Activated CD4-positive, alpha-beta T cell treated with anti-CD3 and anti-CD28 coated beads, Interleukin-2, amount 50 U/mL, for 4 hours (primary cell): Measurements from ENCODE around the gene GSTA3.
"Not testable (repeated sequence)": the region's sequence is repeated elsewhere in the genome, so short reads cannot be mapped to it uniquely, and the experiment has no call there.

Experiments used
- DNase-seq, 2 experiments: peaks; one replicate each; pipeline ENCODE4 v3.0.0-alpha.2; 2020

The GSTA3 gene

GRCh38 chr6:52909531-52909930, at the start of gene GSTA3:
Gene GSTA3 (minus strand): TSS chr6:52909698. CDS start chr6:52905834, 3,864 bp downstream.
- DNase-seq, result no peak

- DNase-seq, result no peak
Observed at GRCh38 chr6:52958546-52959255, 49.2 kb upstream of the GSTA3 start.

DNA sequence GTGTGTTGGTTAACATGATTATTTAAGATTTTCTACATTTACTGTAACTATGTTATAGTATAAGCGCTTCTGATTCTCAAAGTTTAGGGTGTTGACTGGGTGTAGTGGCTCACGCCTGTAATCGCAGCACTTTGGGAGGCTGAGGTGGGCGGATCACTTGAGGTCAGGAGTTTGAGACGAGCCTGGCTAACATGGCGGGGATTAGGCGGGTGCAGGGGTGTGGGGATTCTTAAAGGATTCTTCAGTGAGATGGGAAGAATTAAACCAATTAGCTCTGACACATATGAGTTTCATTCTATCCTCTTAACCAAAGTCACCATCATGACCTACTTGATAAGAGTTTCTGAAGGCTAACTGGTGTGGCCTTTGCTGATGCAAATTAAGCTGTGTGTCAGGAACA, 46.4 kb upstream of the GSTA3 start:
- DNase-seq, result no peak

- no peak for DNase-seq
Observed at GRCh38 chr6:52953911-52954839, 44.7 kb upstream of the GSTA3 start.

DNA sequence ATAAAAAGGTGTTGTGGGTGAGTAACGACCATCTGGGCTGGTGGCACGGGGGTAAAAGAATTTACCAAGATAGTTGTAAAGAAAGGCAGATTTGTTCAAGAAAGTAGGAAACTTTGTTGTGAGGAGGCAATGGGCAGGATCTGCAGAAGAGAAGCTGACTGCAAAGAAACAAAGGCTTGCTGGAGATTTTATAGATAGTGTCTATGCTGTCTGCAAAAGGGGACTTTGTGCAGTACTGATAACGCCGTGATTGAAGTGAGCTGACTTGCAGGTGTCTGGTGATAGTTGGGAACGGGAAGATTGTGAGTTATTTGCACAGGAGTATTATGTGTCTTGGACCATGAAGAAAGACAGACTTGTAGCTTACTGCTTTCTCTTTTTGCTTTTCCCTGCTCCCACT, 36.8 kb upstream of the GSTA3 start:
- DNase-seq, result no peak

GRCh38 chr6:52942821-52943220, 33.3 kb upstream of the GSTA3 start:
- DNase-seq, result not testable (repeated sequence)

DNA sequence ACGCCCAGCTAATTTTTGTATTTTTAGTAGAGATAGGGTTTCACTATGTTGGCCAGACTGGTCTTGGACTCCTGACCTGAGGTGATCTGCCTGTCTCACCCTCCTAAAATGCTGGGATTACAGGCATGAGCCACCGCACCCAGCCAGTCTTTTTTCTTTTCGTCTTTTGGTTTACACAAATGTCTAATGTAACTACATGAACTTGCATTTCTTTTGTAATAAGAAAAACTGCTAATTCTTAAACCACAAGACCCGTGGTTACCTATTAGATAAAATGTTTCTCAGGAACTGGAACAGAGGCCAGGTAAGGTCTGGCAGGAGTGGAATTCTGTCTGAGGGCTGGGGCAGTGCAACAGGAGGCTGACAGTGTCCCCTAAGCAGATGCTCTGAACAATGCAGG, 32.7 kb upstream of the GSTA3 start:
- DNase-seq, result no peak

GRCh38 chr6:52937908-52938307, 28.4 kb upstream of the GSTA3 start:
- DNase-seq, result no peak

DNA sequence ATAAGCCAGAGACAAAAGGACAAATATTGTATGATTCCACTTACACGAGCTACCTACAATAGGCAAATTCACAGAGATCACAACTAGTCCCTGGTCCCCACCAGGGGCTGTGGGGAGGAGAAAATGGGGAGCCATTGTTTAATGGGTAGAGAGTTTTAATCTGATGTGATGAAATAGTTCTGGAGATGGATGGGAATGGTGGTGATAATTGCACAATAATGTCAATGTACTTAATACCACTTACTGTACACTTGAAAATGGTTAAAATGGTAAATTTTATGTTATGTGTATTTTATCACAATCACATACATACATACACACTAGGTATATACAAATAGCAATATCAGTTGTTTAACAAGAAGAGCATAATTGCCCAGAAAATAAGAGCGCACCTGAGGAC, 24.3 kb upstream of the GSTA3 start:
- DNase-seq, result no peak

DNA sequence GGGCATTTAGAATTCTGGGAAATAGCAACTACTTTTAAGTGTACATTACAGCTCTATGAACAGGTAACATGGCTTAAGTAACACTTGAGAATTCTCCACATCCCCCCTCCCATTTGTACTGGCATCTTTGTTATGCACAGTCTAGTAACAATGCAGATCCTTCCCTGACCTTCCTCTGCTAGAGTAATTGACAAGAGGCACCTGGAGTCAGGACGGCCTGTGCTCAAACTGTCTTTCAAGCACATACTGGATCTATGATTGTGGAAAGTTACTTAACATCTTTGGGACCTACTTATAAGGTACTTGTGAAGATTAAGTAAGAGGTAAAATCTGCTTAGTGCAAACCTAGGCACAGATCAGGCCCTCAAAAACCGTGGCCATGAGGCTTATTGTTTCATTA, 21.9 kb upstream of the GSTA3 start:
- DNase-seq, result no peak

DNA sequence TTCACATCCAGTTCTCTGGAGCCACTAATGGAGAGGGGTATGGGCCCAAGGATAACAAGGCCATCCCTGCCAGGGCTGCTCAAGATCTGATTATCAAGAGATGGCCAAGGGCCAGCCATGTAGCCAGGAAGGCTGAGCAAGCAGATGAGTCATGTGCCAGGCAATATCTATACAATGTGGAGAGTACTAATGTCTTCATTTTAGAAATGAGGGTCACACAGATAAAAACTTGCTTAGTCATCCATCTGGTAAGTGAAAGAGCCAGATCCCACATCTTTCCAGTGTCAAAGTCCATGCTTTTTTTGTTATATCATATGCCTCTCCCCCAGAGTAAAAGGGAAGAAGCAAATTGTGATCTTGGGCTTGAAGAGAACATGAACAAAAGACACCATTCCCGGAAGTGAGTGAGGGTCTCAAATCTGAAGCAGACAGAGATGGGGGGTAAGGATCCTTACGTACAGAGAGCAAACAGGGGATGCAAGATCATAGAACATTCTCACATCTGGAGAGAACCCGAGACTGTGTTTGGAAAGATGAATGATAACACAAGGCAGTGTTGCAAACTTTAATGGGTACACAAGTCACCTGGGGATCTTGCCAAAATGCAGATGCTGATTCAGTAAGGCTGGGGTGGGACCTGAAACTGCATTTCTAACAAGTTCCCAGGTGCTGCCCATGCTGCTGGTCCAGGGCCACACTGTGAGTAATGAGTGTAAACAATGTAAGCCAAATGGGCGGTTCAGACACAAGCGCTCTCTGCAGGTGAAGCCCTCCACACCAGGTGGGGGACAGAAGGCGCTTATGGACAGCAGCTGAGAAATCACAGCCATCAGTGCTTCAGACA, 20.0 kb upstream of the GSTA3 start:
- DNase-seq, result no peak

DNA sequence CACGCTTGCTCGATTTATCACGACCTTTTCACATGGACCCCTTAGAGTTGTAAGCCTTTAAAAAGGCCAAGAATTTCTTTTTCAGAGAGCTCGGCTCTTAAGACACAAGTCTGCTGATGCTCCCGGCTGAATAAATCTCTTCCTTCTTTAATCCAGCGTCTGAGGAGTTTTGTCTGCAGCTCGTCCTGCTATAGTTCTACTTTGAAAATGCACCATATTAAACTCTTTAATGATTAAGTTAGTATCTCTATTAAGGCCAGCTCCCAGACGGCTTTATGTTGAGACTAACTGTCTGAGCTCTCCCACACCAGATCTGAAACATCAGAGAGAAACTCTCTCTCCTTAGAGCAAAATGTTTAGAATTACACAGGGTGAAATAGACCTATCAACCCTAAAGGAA, 18.0 kb upstream of the GSTA3 start:
- no peak for DNase-seq

GRCh38 chr6:52925919-52926792, 16.7 kb upstream of the GSTA3 start:
- no peak for DNase-seq

GRCh38 chr6:52925042-52925441, 15.5 kb upstream of the GSTA3 start:
- no peak for DNase-seq

- DNase-seq, result not testable (repeated sequence)
Observed at GRCh38 chr6:52923689-52924088, 14.2 kb upstream of the GSTA3 start.

DNA sequence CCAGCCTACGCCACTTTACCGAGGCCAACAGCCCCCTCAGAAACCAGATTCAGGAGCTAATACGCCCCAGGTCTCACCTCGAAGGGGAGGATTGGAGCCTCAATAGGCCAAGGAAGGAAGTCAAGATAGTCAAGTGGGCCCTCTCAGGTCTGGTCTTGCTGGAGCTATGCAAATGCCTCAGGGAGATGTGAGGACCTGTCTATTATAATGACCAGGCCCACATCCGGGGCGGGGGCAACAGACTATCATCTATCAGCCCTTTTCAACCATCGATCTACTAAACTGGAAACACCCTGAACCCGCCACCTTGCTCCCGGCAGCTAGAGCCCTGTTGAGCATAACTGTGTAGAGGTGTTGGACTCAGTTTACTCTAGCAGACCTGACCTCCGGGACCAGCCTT, 12.7 kb upstream of the GSTA3 start:
- no peak for DNase-seq

DNA sequence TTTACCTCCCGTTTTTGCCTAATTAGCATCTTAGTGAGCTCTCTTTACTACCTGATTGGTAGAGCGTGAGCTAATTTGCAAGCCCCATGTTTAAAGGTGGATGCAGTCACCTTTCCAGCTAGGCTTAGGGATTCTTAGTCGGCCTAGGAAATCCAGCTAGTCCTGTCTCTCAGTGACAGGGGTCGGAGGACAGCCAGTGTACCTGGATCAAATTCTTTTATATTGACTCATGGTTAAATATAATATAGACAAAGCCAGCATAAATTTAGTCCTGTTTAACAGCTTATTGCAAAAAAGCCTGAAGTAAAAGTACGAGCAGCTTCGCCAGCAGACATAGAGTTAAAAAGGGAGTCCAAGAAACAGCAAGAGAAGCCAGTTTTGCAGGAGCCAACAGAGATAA, 12.2 kb upstream of the GSTA3 start:
- no peak for DNase-seq

GRCh38 chr6:52919511-52919910, 10.0 kb upstream of the GSTA3 start:
- DNase-seq, result not testable (repeated sequence)

GRCh38 chr6:52918771-52919170, 9.3 kb upstream of the GSTA3 start:
- not testable (repeated sequence) for DNase-seq

DNA sequence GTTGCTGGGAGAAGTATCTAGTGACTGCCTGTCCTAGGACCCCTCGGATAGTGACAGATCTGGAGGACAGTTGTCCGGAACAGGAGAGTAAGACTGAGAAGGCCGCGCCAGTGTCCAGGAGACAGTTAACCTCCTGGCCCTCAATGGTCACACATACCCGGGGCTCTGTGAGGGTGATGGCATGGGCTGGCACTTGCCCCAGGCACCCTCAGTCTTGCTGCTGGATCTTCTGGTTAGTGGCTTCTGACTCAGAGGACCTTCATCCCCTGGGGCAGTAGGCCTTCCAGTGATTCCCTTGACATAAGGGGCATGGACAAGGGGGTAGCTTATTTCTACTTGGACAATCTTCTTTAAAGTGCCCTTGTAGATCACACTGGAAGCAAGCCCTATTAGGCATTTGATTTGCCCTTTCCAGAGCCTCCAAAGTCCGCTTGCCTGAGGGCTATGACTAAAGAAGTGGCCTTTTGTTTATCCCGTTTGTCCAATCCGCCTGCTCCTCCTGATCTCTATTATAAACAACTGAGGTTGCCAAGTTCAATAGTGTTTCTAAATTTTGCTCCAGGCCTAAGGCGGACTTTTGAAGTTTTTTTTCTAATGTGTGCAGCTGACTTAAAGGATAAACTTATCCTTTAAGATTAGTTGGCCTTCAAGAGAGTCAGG, 8.7 kb upstream of the GSTA3 start:
- not testable (repeated sequence) for DNase-seq

- no peak for DNase-seq
Observed at GRCh38 chr6:52914516-52914915, 5.0 kb upstream of the GSTA3 start.

GRCh38 chr6:52910091-52910490, 593 bp upstream of the GSTA3 start:
- no peak for DNase-seq
